Activated CD8-positive, alpha-beta memory T cell treated with anti-CD3 and anti-CD28 coated beads, Interleukin-2, amount 10 ng/mL, durations not matched to agents 7 days and 5 days (primary cell): ENCODE results near the gene HSD17B14. TPM values are rescaled to one million over a fixed set of nuclear protein-coding genes. Genes with fewer than 3 reads are reported as not detected.
A peak's percentile ranks its signal among the peaks of the same experiment; 100 is the strongest.
"Not testable (repeated sequence)": the region's sequence is repeated elsewhere in the genome, so short reads cannot be mapped to it uniquely, and the experiment has no call there.

Experiments
- ATAC-seq: fragments of 150-1000 bp; cut with Tn5 transposase; one replicate; pipeline ENCODE4 v1.10.0; 2021; ENCODE audit warnings: moderate library complexity
- CTCF ChIA-PET: fragments of 350-600 bp; sonication (Branson Sonifier 250); formaldehyde crosslinking; loops from one replicate; lab custom pipeline; 2021; ENCODE audit warnings: antibody characterized with exemption; lab: Charles Lee
- DNase-seq: peaks from one replicate; pipeline ENCODE4 v3.0.0-alpha.2; 2020
- H3K27ac Mint-ChIP-seq: one replicate; pipeline ENCODE4 v1.8.0; 2021; ENCODE audit warnings: mild to moderate bottlenecking, mixed read lengths
- H3K27me3 Mint-ChIP-seq: one replicate; pipeline ENCODE4 v1.8.0; 2021; ENCODE audit warnings: mixed read lengths
- H3K36me3 Mint-ChIP-seq: one replicate; pipeline ENCODE4 v1.8.0; 2021; ENCODE audit warnings: mild to moderate bottlenecking, mixed read lengths
- H3K4me1 Mint-ChIP-seq: one replicate; pipeline ENCODE4 v1.8.0; 2021; ENCODE audit warnings: mixed read lengths
- H3K4me3 Mint-ChIP-seq: one replicate; pipeline ENCODE4 v1.8.0; 2021; ENCODE audit warnings: mild to moderate bottlenecking, moderate library complexity, mixed read lengths
- H3K9me3 Mint-ChIP-seq: one replicate; pipeline ENCODE4 v1.8.0; 2022; ENCODE audit warnings: low read depth, mixed read lengths
- total RNA-seq, 2 experiments: library from RNA; stranded (reverse); gene quantifications; one replicate each; pipeline ENCODE4 v1.2.3, GENCODE V29; 2021

HSD17B14 gene
- total RNA-seq, 2 experiments from 2014 or later, result 0.38 to 0.59 TPM

- ATAC-seq, result no peak
- Mint-ChIP-seq H3K4me3 (peak overlapping the region; percentile 98), H3K4me1 (peaks cover 48% of the 10 kb centered on the region), H3K27ac (peak overlapping the region; percentile 100), H3K9me3 (no peaks in the 10 kb centered on the region), H3K36me3 (peaks cover 40% of the 10 kb centered on the region), H3K27me3 (no peaks in the 10 kb centered on the region)
- CTCF ChIA-PET, result interaction anchor here (0.6 to 3.6 kb wide), 9 partner anchors 13 to 120 kb away, joined by 3 to 15 read pairs (median 4); partner anchors contain the start of genes BAX, GYS1, NUCB1 and RUVBL2
- peak; percentile 49 for DNase-seq
Measured at GRCh38 chr19:48873476-48874302, 37.4 kb upstream of the HSD17B14 start.

GRCh38 chr19:48872884-48873475, 36.7 kb upstream of the HSD17B14 start:
- peak; percentile 35 for ATAC-seq
- peak overlapping the region; percentile 98 for H3K4me3 Mint-ChIP-seq
- H3K4me1 Mint-ChIP-seq, result peaks cover 45% of the 10 kb centered on the region
- H3K9me3 Mint-ChIP-seq, result no peaks in the 10 kb centered on the region
- CTCF ChIA-PET, result interaction anchor here (0.6 to 3.6 kb wide), 7 partner anchors 27 to 121 kb away, joined by 3 to 16 read pairs (median 10); partner anchors contain the start of genes GYS1, NUCB1 and RUVBL2
- DNase-seq, result peak; percentile 90
- H3K36me3 Mint-ChIP-seq, result peaks cover 35% of the 10 kb centered on the region
- H3K27ac Mint-ChIP-seq, result peak overlapping the region; percentile 100
- peaks cover 3% of the 10 kb centered on the region for H3K27me3 Mint-ChIP-seq

- H3K27me3 Mint-ChIP-seq, result peaks cover 5% of the 10 kb centered on the region
- CTCF ChIA-PET, result interaction anchor here (0.9 to 3.5 kb wide), 10 partner anchors 8 to 121 kb away, joined by 3 to 16 read pairs (median 6); partner anchors contain the start of genes NUCB1 and RUVBL2
- ATAC-seq, result peak; percentile 35
Measured at GRCh38 chr19:48872182-48872883, 36.0 kb upstream of the HSD17B14 start, which contains the start of gene PPP1R15A. TSS of gene PPP1R15A (plus strand) at chr19:48872421. CDS start at chr19:48873234, 813 bp downstream.

GRCh38 chr19:48871471-48872181, 35.3 kb upstream of the HSD17B14 start:
- Mint-ChIP-seq H3K4me3 (peak overlapping the region; percentile 98), H3K4me1 (peaks cover 39% of the 10 kb centered on the region), H3K27ac (peak overlapping the region; percentile 100), H3K27me3 (peaks cover 12% of the 10 kb centered on the region), H3K36me3 (peaks cover 31% of the 10 kb centered on the region)
- DNase-seq, ATAC-seq, H3K9me3 Mint-ChIP-seq: not testable (repeated sequence)
- CTCF ChIA-PET, result interaction anchor here (0.9 to 3.5 kb wide), 9 partner anchors 9 to 122 kb away, joined by 3 to 16 read pairs (median 5); partner anchors contain the start of genes NUCB1 and RUVBL2

More at GRCh38 chr19:48872182-48872883, 36.0 kb upstream of the HSD17B14 start, which contains the start of gene PPP1R15A:
- H3K36me3 Mint-ChIP-seq, result peaks cover 31% of the 10 kb centered on the region
- H3K4me1 Mint-ChIP-seq, result peaks cover 39% of the 10 kb centered on the region
- DNase-seq, result peak; percentile 99
- peak within 1 kb of the TSS; percentile 100 for H3K27ac Mint-ChIP-seq
- peak within 1 kb of the TSS; percentile 98 for H3K4me3 Mint-ChIP-seq
- no peaks in the 10 kb centered on the region for H3K9me3 Mint-ChIP-seq

GRCh38 chr19:48870048-48870447, 33.8 kb upstream of the HSD17B14 start:
- DNase-seq (no peak), ATAC-seq (no peak)
- CTCF ChIA-PET, result interaction anchor here (0.7 to 3.5 kb wide), 2 partner anchors 27 to 165 kb away, joined by 3 to 16 read pairs; no protein-coding TSS in a partner anchor
- Mint-ChIP-seq H3K27ac (no peak overlapping the region), H3K4me1 (peaks cover 24% of the 10 kb centered on the region), H3K9me3 (no peaks in the 10 kb centered on the region), H3K4me3 (no peak overlapping the region), H3K36me3 (peaks cover 19% of the 10 kb centered on the region), H3K27me3 (peaks cover 17% of the 10 kb centered on the region)

GRCh38 chr19:48868114-48868886, 32.0 kb upstream of the HSD17B14 start, which contains the start of gene PLEKHA4:
TSS of gene PLEKHA4 (minus strand) at chr19:48868617. CDS start at chr19:48867620, 997 bp downstream.
- H3K27ac Mint-ChIP-seq, result no peak within 1 kb of the TSS
- H3K36me3 Mint-ChIP-seq, result peaks cover 4% of the 10 kb centered on the region
- peaks cover 10% of the 10 kb centered on the region for H3K4me1 Mint-ChIP-seq
- no peak within 1 kb of the TSS for H3K4me3 Mint-ChIP-seq
- ATAC-seq (no peak), DNase-seq (no peak)
- no peaks in the 10 kb centered on the region for H3K9me3 Mint-ChIP-seq
- CTCF ChIA-PET, result interaction anchor here (1.1 kb wide), 1 partner anchor 102 kb away, joined by 3 read pairs; no protein-coding TSS in a partner anchor
- H3K27me3 Mint-ChIP-seq, result peaks cover 17% of the 10 kb centered on the region

- ATAC-seq (no peak), DNase-seq (no peak)
- H3K4me1 Mint-ChIP-seq, result peaks cover 6% of the 10 kb centered on the region
- no peaks in the 10 kb centered on the region for H3K36me3 Mint-ChIP-seq
- no peaks in the 10 kb centered on the region for H3K9me3 Mint-ChIP-seq
- H3K27ac Mint-ChIP-seq, result no peak overlapping the region
- H3K27me3 Mint-ChIP-seq, result peaks cover 17% of the 10 kb centered on the region
- CTCF ChIA-PET, result no interaction called here
- H3K4me3 Mint-ChIP-seq, result no peak overlapping the region
Measured at GRCh38 chr19:48867746-48868113, 31.4 kb upstream of the HSD17B14 start.

- H3K9me3 Mint-ChIP-seq, result no peaks in the 10 kb centered on the region
- H3K4me3 Mint-ChIP-seq, result no peak overlapping the region
- peaks cover 6% of the 10 kb centered on the region for H3K4me1 Mint-ChIP-seq
- H3K27me3 Mint-ChIP-seq, result peaks cover 17% of the 10 kb centered on the region
- H3K27ac Mint-ChIP-seq, result no peak overlapping the region
- no peaks in the 10 kb centered on the region for H3K36me3 Mint-ChIP-seq
- CTCF ChIA-PET, result interaction anchor here (1.8 kb wide), 1 partner anchor 25 kb away, joined by 5 read pairs; no protein-coding TSS in a partner anchor
- ATAC-seq (no peak), DNase-seq (no peak)
Measured at GRCh38 chr19:48867123-48867745, 30.9 kb upstream of the HSD17B14 start.

- H3K27me3 Mint-ChIP-seq, result peaks cover 17% of the 10 kb centered on the region
- H3K36me3 Mint-ChIP-seq, result no peaks in the 10 kb centered on the region
- H3K27ac Mint-ChIP-seq, result no peak overlapping the region
- no peak for DNase-seq
- peaks cover 4% of the 10 kb centered on the region for H3K4me1 Mint-ChIP-seq
- ATAC-seq, result no peak
- no peak overlapping the region for H3K4me3 Mint-ChIP-seq
- H3K9me3 Mint-ChIP-seq, result no peaks in the 10 kb centered on the region
- CTCF ChIA-PET, result interaction anchor here (1.8 kb wide), 1 partner anchor 24 kb away, joined by 5 read pairs; no protein-coding TSS in a partner anchor
Measured at GRCh38 chr19:48866692-48867091, 30.4 kb upstream of the HSD17B14 start.

GRCh38 chr19:48862827-48863226, 26.5 kb upstream of the HSD17B14 start:
- Mint-ChIP-seq H3K9me3 (no peaks in the 10 kb centered on the region), H3K27me3 (peaks cover 13% of the 10 kb centered on the region), H3K4me1 (peaks cover 4% of the 10 kb centered on the region), H3K4me3 (no peak overlapping the region), H3K27ac (peak overlapping the region; percentile 32), H3K36me3 (no peaks in the 10 kb centered on the region)
- ATAC-seq (no peak), DNase-seq (no peak)
- CTCF ChIA-PET, result interaction anchor here (1.3 kb wide), 1 partner anchor 20 kb away, joined by 3 read pairs; no protein-coding TSS in a partner anchor

GRCh38 chr19:48861313-48861712, 25.0 kb upstream of the HSD17B14 start:
- CTCF ChIA-PET, result interaction anchor here (0.6 to 1.6 kb wide), 2 partner anchors 13 to 66 kb away, joined by 3 to 4 read pairs; no protein-coding TSS in a partner anchor
- no peak for ATAC-seq
- no peak overlapping the region for H3K27ac Mint-ChIP-seq
- no peak overlapping the region for H3K4me3 Mint-ChIP-seq
- peaks cover 4% of the 10 kb centered on the region for H3K4me1 Mint-ChIP-seq
- no peaks in the 10 kb centered on the region for H3K9me3 Mint-ChIP-seq
- H3K27me3 Mint-ChIP-seq, result peaks cover 3% of the 10 kb centered on the region
- H3K36me3 Mint-ChIP-seq, result no peaks in the 10 kb centered on the region
- DNase-seq, result no peak
